A549 treated with CORT108297 at 1 μM for 4 hours (cell line): ENCODE measurements around the gene H2BK1. TPM values are rescaled to one million over a fixed set of nuclear protein-coding genes. Genes with fewer than 3 reads are reported as not detected.

Source experiments
- total RNA-seq: library from RNA; stranded (reverse); fragments of 200-300 nt; extraction: Qiagen RNA extraction; gene quantifications from 5 replicates; pipeline ENCODE4 v1.2.3, GENCODE V29; 2022

H2BK1 gene
- total RNA-seq, result not detected in 5 replicates

GRCh38 chr7:151210087-151210854, at the start of gene H2BK1:
TSS of gene H2BK1 (minus strand) at chr7:151210488. CDS start at chr7:151210318, 170 bp downstream.

GRCh38 chr7:151248346-151249033, 38.2 kb upstream of the H2BK1 start, which contains the start of gene SMARCD3:
TSS of gene SMARCD3 (minus strand) at chr7:151248694. CDS start at chr7:151248562, 132 bp downstream.

GRCh38 chr7:151232091-151232916, 22.0 kb upstream of the H2BK1 start, which contains the start of gene CHPF2:
TSS of gene CHPF2 (plus strand) at chr7:151232483. CDS start at chr7:151234012, 1,529 bp downstream.

GRCh38 chr7:151226875-151227782, 16.8 kb upstream of the H2BK1 start, which contains the start of gene ABCF2:
TSS of gene ABCF2 (minus strand) at chr7:151227205. CDS start at chr7:151226458, 747 bp downstream.

GRCh38 chr7:151186640-151187408, 23.5 kb downstream of the H2BK1 start, which contains the start of gene ASB10:
TSS of gene ASB10 (minus strand) at chr7:151187250. CDS start at chr7:151187130, 120 bp downstream.

GRCh38 chr7:151167197-151167961, 42.9 kb downstream of the H2BK1 start, which contains the start of gene GBX1:
TSS of gene GBX1 (minus strand) at chr7:151167694. CDS start at chr7:151167548, 146 bp downstream.

Other genes starting within 250 kb of the H2BK1 start
- 0.38 to 0.64 TPM (median 0.42 TPM) in 5 replicates for gene KCNH2, start 232.2 kb downstream of the H2BK1 start, total RNA-seq
- gene NOS3, start 219.5 kb downstream of the H2BK1 start, total RNA-seq, result 0.22 to 0.65 TPM (median 0.42 TPM) in 5 replicates
- gene ATG9B, start 186.0 kb downstream of the H2BK1 start, total RNA-seq, result 0.16 to 0.73 TPM (median 0.55 TPM) in 5 replicates
- gene ABCB8, start 182.0 kb downstream of the H2BK1 start, total RNA-seq, result 33.1 to 55.2 TPM (median 52.6 TPM) in 5 replicates
- gene ASIC3, start 162.0 kb downstream of the H2BK1 start, total RNA-seq, result 4.3 to 12.9 TPM (median 10.4 TPM) in 5 replicates
- gene CDK5, start 152.6 kb downstream of the H2BK1 start, total RNA-seq, result 32.6 to 37.1 TPM (median 34.0 TPM) in 5 replicates
- gene SLC4A2, start 150.9 kb downstream of the H2BK1 start, total RNA-seq, result 191 to 306 TPM (median 300 TPM) in 5 replicates
- gene FASTK, start 129.7 kb downstream of the H2BK1 start, total RNA-seq, result 52.6 to 89.4 TPM (median 82.4 TPM) in 5 replicates
- gene TMUB1, start 127.0 kb downstream of the H2BK1 start, total RNA-seq, result 36.3 to 61.2 TPM (median 59.4 TPM) in 5 replicates
- gene AGAP3, start 124.0 kb downstream of the H2BK1 start, total RNA-seq, result 43.0 to 72.3 TPM (median 69.5 TPM) in 5 replicates
- 0.10 to 0.18 TPM in 2 of 5 replicates, not detected in the others for gene GBX1, start 42.8 kb downstream of the H2BK1 start, total RNA-seq
- gene ASB10, start 23.2 kb downstream of the H2BK1 start, total RNA-seq, result not detected in 5 replicates
- gene ABCF2, start 16.7 kb upstream of the H2BK1 start, total RNA-seq, result 61.4 to 67.5 TPM (median 66.9 TPM) in 5 replicates
- 38.2 to 52.9 TPM (median 47.8 TPM) in 5 replicates for gene CHPF2, start 22.0 kb upstream of the H2BK1 start, total RNA-seq
- gene SMARCD3, start 38.2 kb upstream of the H2BK1 start, total RNA-seq, result 8.6 to 12.4 TPM (median 10.4 TPM) in 5 replicates
- 34.3 to 49.5 TPM (median 37.0 TPM) in 5 replicates for gene NUB1, start 131.3 kb upstream of the H2BK1 start, total RNA-seq
- 0.13 to 0.38 TPM (median 0.17 TPM) in 5 replicates for gene WDR86, start 199.6 kb upstream of the H2BK1 start, total RNA-seq
- gene CRYGN, start 229.7 kb upstream of the H2BK1 start, total RNA-seq, result not detected in 5 replicates